Measurements from ENCODE around the gene NOL8.

Gene NOL8

GRCh38 chr9:92325269-92325990 is at the start of gene NOL8, which contains the start of gene CENPP:
Gene NOL8, minus strand, starts transcription at chr9:92325350. Its CDS starts 1,189 bp downstream, at chr9:92324161.
Gene CENPP, plus strand, starts transcription at chr9:92325953.
- peak within 1 kb of the TSS; percentile 96 for H3K9ac ChIP-seq (ENCODE audit: low read length)
- H3K4me1 ChIP-seq (ENCODE audit: control insufficient read depth, low read depth, low read length): peaks cover 9% of the 10 kb centered on the region
- H3K36me3 ChIP-seq (ENCODE audit: control insufficient read depth, low read depth, low read length): peaks cover 23% of the 10 kb centered on the region
- H3K9me3 ChIP-seq (ENCODE audit: control insufficient read depth, low read depth, low read length): no peaks in the 10 kb centered on the region
- no peaks in the 10 kb centered on the region for H3K27me3 ChIP-seq (ENCODE audit: control insufficient read depth, insufficient read depth, low read length)
- peak within 1 kb of the TSS; percentile 93 for H3K4me3 ChIP-seq (ENCODE audit: low read length)
- H3K27ac ChIP-seq (ENCODE audit: low read length): peak within 1 kb of the TSS; percentile 97

GRCh38 chr9:92373167-92373566 is 48.0 kb upstream of the NOL8 start:
- Histone ChIP-seq H3K27me3 (ENCODE audit: control insufficient read depth, insufficient read depth, low read length) (no peaks in the 10 kb centered on the region), H3K36me3 (ENCODE audit: control insufficient read depth, low read depth, low read length) (no peaks in the 10 kb centered on the region), H3K9me3 (ENCODE audit: control insufficient read depth, low read depth, low read length) (no peaks in the 10 kb centered on the region), H3K4me3 (ENCODE audit: low read length) (no peak overlapping the region), H3K27ac (ENCODE audit: low read length) (no peak overlapping the region), H3K9ac (ENCODE audit: low read length) (no peak overlapping the region), H3K4me1 (ENCODE audit: control insufficient read depth, low read depth, low read length) (no peaks in the 10 kb centered on the region)

- H3K9ac ChIP-seq (ENCODE audit: low read length): no peak overlapping the region
- no peak overlapping the region for H3K4me3 ChIP-seq (ENCODE audit: low read length)
- no peaks in the 10 kb centered on the region for H3K9me3 ChIP-seq (ENCODE audit: control insufficient read depth, low read depth, low read length)
- H3K27ac ChIP-seq (ENCODE audit: low read length): no peak overlapping the region
- H3K27me3 ChIP-seq (ENCODE audit: control insufficient read depth, insufficient read depth, low read length): no peaks in the 10 kb centered on the region
- H3K4me1 ChIP-seq (ENCODE audit: control insufficient read depth, low read depth, low read length): no peaks in the 10 kb centered on the region
- H3K36me3 ChIP-seq (ENCODE audit: control insufficient read depth, low read depth, low read length): no peaks in the 10 kb centered on the region
These were observed 43.9 kb upstream of the NOL8 start for GRCh38 chr9:92369075-92369474.

- Histone ChIP-seq H3K4me1 (ENCODE audit: control insufficient read depth, low read depth, low read length) (no peaks in the 10 kb centered on the region), H3K36me3 (ENCODE audit: control insufficient read depth, low read depth, low read length) (no peaks in the 10 kb centered on the region), H3K27me3 (ENCODE audit: control insufficient read depth, insufficient read depth, low read length) (no peaks in the 10 kb centered on the region), H3K9me3 (ENCODE audit: control insufficient read depth, low read depth, low read length) (no peaks in the 10 kb centered on the region), H3K9ac (ENCODE audit: low read length) (no peak overlapping the region), H3K27ac (ENCODE audit: low read length) (no peak overlapping the region), H3K4me3 (ENCODE audit: low read length) (no peak overlapping the region)
These were observed 34.9 kb upstream of the NOL8 start for GRCh38 chr9:92360083-92360482.

GRCh38 chr9:92359394-92359995 is 34.3 kb upstream of the NOL8 start:
- no peak overlapping the region for H3K27ac ChIP-seq (ENCODE audit: low read length)

GRCh38 chr9:92353051-92353450 is 27.9 kb upstream of the NOL8 start:
- Histone ChIP-seq H3K27ac (ENCODE audit: low read length) (no peak overlapping the region), H3K27me3 (ENCODE audit: control insufficient read depth, insufficient read depth, low read length) (no peaks in the 10 kb centered on the region), H3K36me3 (ENCODE audit: control insufficient read depth, low read depth, low read length) (no peaks in the 10 kb centered on the region), H3K4me3 (ENCODE audit: low read length) (no peak overlapping the region), H3K9me3 (ENCODE audit: control insufficient read depth, low read depth, low read length) (no peaks in the 10 kb centered on the region), H3K4me1 (ENCODE audit: control insufficient read depth, low read depth, low read length) (no peaks in the 10 kb centered on the region), H3K9ac (ENCODE audit: low read length) (no peak overlapping the region)

More at GRCh38 chr9:92359394-92359995, 34.3 kb upstream of the NOL8 start:
- no peaks in the 10 kb centered on the region for H3K36me3 ChIP-seq (ENCODE audit: control insufficient read depth, low read depth, low read length)
- H3K9me3 ChIP-seq (ENCODE audit: control insufficient read depth, low read depth, low read length): no peaks in the 10 kb centered on the region
- H3K27me3 ChIP-seq (ENCODE audit: control insufficient read depth, insufficient read depth, low read length): no peaks in the 10 kb centered on the region
- H3K9ac ChIP-seq (ENCODE audit: low read length): no peak overlapping the region
- no peak overlapping the region for H3K4me3 ChIP-seq (ENCODE audit: low read length)
- no peaks in the 10 kb centered on the region for H3K4me1 ChIP-seq (ENCODE audit: control insufficient read depth, low read depth, low read length)

GRCh38 chr9:92350740-92351133 is 25.6 kb upstream of the NOL8 start:
- H3K36me3 ChIP-seq (ENCODE audit: control insufficient read depth, low read depth, low read length): no peaks in the 10 kb centered on the region
- no peak overlapping the region for H3K27ac ChIP-seq (ENCODE audit: low read length)
- H3K4me1 ChIP-seq (ENCODE audit: control insufficient read depth, low read depth, low read length): no peaks in the 10 kb centered on the region

GRCh38 chr9:92349771-92350739 is 24.9 kb upstream of the NOL8 start:
- H3K9ac ChIP-seq (ENCODE audit: low read length): no peak overlapping the region
- H3K27ac ChIP-seq (ENCODE audit: low read length): no peak overlapping the region
- H3K36me3 ChIP-seq (ENCODE audit: control insufficient read depth, low read depth, low read length): no peaks in the 10 kb centered on the region
- H3K4me1 ChIP-seq (ENCODE audit: control insufficient read depth, low read depth, low read length): no peaks in the 10 kb centered on the region
- H3K4me3 ChIP-seq (ENCODE audit: low read length): no peak overlapping the region
- no peaks in the 10 kb centered on the region for H3K9me3 ChIP-seq (ENCODE audit: control insufficient read depth, low read depth, low read length)
- no peaks in the 10 kb centered on the region for H3K27me3 ChIP-seq (ENCODE audit: control insufficient read depth, insufficient read depth, low read length)

More at GRCh38 chr9:92350740-92351133, 25.6 kb upstream of the NOL8 start:
- Histone ChIP-seq H3K27me3 (ENCODE audit: control insufficient read depth, insufficient read depth, low read length) (no peaks in the 10 kb centered on the region), H3K9me3 (ENCODE audit: control insufficient read depth, low read depth, low read length) (no peaks in the 10 kb centered on the region), H3K9ac (ENCODE audit: low read length) (no peak overlapping the region), H3K4me3 (ENCODE audit: low read length) (no peak overlapping the region)

- Histone ChIP-seq H3K9me3 (ENCODE audit: control insufficient read depth, low read depth, low read length) (no peaks in the 10 kb centered on the region), H3K9ac (ENCODE audit: low read length) (no peak overlapping the region), H3K4me3 (ENCODE audit: low read length) (no peak overlapping the region), H3K27me3 (ENCODE audit: control insufficient read depth, insufficient read depth, low read length) (no peaks in the 10 kb centered on the region), H3K36me3 (ENCODE audit: control insufficient read depth, low read depth, low read length) (no peaks in the 10 kb centered on the region), H3K27ac (ENCODE audit: low read length) (no peak overlapping the region), H3K4me1 (ENCODE audit: control insufficient read depth, low read depth, low read length) (no peaks in the 10 kb centered on the region)
These were observed 20.4 kb upstream of the NOL8 start for GRCh38 chr9:92345582-92345981.

- Histone ChIP-seq H3K27ac (ENCODE audit: low read length) (no peak overlapping the region), H3K9ac (ENCODE audit: low read length) (no peak overlapping the region), H3K36me3 (ENCODE audit: control insufficient read depth, low read depth, low read length) (peaks cover 9% of the 10 kb centered on the region), H3K4me3 (ENCODE audit: low read length) (no peak overlapping the region), H3K9me3 (ENCODE audit: control insufficient read depth, low read depth, low read length) (no peaks in the 10 kb centered on the region), H3K4me1 (ENCODE audit: control insufficient read depth, low read depth, low read length) (no peaks in the 10 kb centered on the region), H3K27me3 (ENCODE audit: control insufficient read depth, insufficient read depth, low read length) (no peaks in the 10 kb centered on the region)
These were observed 17.8 kb upstream of the NOL8 start for GRCh38 chr9:92342825-92343488.

GRCh38 chr9:92341578-92341977 is 16.4 kb upstream of the NOL8 start:
- Histone ChIP-seq H3K4me1 (ENCODE audit: control insufficient read depth, low read depth, low read length) (no peaks in the 10 kb centered on the region), H3K27me3 (ENCODE audit: control insufficient read depth, insufficient read depth, low read length) (no peaks in the 10 kb centered on the region), H3K4me3 (ENCODE audit: low read length) (no peak overlapping the region), H3K9ac (ENCODE audit: low read length) (no peak overlapping the region), H3K27ac (ENCODE audit: low read length) (no peak overlapping the region), H3K9me3 (ENCODE audit: control insufficient read depth, low read depth, low read length) (no peaks in the 10 kb centered on the region), H3K36me3 (ENCODE audit: control insufficient read depth, low read depth, low read length) (peaks cover 9% of the 10 kb centered on the region)

Measured in iPS-18a (cell line).